Activated CD8-positive, alpha-beta T cell treated with anti-CD3 and anti-CD28 coated beads for 36 hours (primary cell): Measurements from ENCODE around the gene RIF1. TPM values are rescaled to one million over a fixed set of nuclear protein-coding genes. Genes with fewer than 3 reads are reported as not detected.

ENCODE experiments used
- ATAC-seq: fragments of 200-7000 bp; cut with Tn5 transposase; one replicate; pipeline ENCODE4 v1.10.0; 2021; ENCODE audit warnings: mild to moderate bottlenecking, moderate library complexity
- CTCF ChIA-PET: fragments of 350-600 bp; sonication (Branson Sonifier 250); formaldehyde crosslinking; loops from one replicate; lab custom pipeline; 2021; ENCODE audit warnings: antibody characterized with exemption; lab: Charles Lee
- POLR2A ChIA-PET: fragments of 350-600 bp; sonication (Branson Sonifier 250); formaldehyde crosslinking; loops from one replicate; lab custom pipeline; 2021; ENCODE audit warnings: antibody characterized with exemption; lab: Charles Lee
- DNase-seq: peaks from one replicate; pipeline ENCODE4 v3.0.0-alpha.2; 2020
- H3K27ac Mint-ChIP-seq: one replicate; pipeline ENCODE4 v1.8.0; 2021; ENCODE audit warnings: mild to moderate bottlenecking, mixed read lengths
- H3K27me3 Mint-ChIP-seq: one replicate; pipeline ENCODE4 v1.8.0; 2021; ENCODE audit warnings: mixed read lengths
- H3K36me3 Mint-ChIP-seq: one replicate; pipeline ENCODE4 v1.8.0; 2021; ENCODE audit warnings: low read depth, mixed read lengths
- H3K4me1 Mint-ChIP-seq: one replicate; pipeline ENCODE4 v1.8.0; 2021; ENCODE audit warnings: low read depth, mixed read lengths
- H3K4me3 Mint-ChIP-seq: one replicate; pipeline ENCODE4 v1.8.0; 2021; ENCODE audit warnings: mild to moderate bottlenecking, moderate library complexity, mixed read lengths
- H3K9me3 Mint-ChIP-seq: one replicate; pipeline ENCODE4 v1.8.0; 2021; ENCODE audit warnings: mixed read lengths
- CTCF ChIP-seq: fragments of 200-600 bp; IDR thresholded peaks from one replicate; pipeline ENCODE4 v1.8.0; 2022; ENCODE audit warnings: antibody characterized with exemption, mild to moderate bottlenecking
- intact Hi-C: fragments of 100-400 bp; cut with micrococcal nuclease; formaldehyde crosslinking; loops from one replicate; pipeline ENCODE4 v1.10.0; 2022
- total RNA-seq, 2 experiments: library from RNA; stranded (reverse); gene quantifications; one replicate each; pipeline ENCODE4 v1.2.3, GENCODE V29; 2021

RIF1 gene
- total RNA-seq, 2 experiments from 2014 or later = 65.3 to 73.2 TPM

- Mint-ChIP-seq H3K4me3 (no peak overlapping the region), H3K36me3 (peaks cover 30% of the 10 kb centered on the region), H3K27ac (no peak overlapping the region), H3K4me1 (no peaks in the 10 kb centered on the region), H3K27me3 (no peaks in the 10 kb centered on the region), H3K9me3 (peaks cover 1% of the 10 kb centered on the region)
- no peak for TF ChIP-seq CTCF
- ChIA-PET POLR2A (no interaction called here), CTCF (no interaction called here)
- intact Hi-C loops = no loop called here
- ATAC-seq = no peak
- no peak for DNase-seq
Measured at GRCh38 chr2:151491496-151491895, 81.8 kb downstream of the RIF1 start.

GRCh38 chr2:151498178-151498577 lies 88.5 kb downstream of the RIF1 start:
- H3K4me1 Mint-ChIP-seq = no peaks in the 10 kb centered on the region
- CTCF ChIA-PET = no interaction called here
- no peak overlapping the region for H3K27ac Mint-ChIP-seq
- H3K36me3 Mint-ChIP-seq = peaks cover 10% of the 10 kb centered on the region
- DNase-seq = no peak
- no peak for TF ChIP-seq CTCF
- no peak for ATAC-seq
- POLR2A ChIA-PET = no interaction called here
- H3K9me3 Mint-ChIP-seq = no peaks in the 10 kb centered on the region
- intact Hi-C loops = no loop called here
- H3K27me3 Mint-ChIP-seq = no peaks in the 10 kb centered on the region
- no peak overlapping the region for H3K4me3 Mint-ChIP-seq

GRCh38 chr2:151506170-151506569 lies 96.5 kb downstream of the RIF1 start:
- Mint-ChIP-seq H3K9me3 (no peaks in the 10 kb centered on the region), H3K4me3 (no peak overlapping the region), H3K4me1 (no peaks in the 10 kb centered on the region), H3K36me3 (no peaks in the 10 kb centered on the region), H3K27me3 (no peaks in the 10 kb centered on the region), H3K27ac (no peak overlapping the region)
- intact Hi-C loops = no loop called here
- ATAC-seq (no peak), DNase-seq (no peak)
- TF ChIP-seq CTCF = no peak
- ChIA-PET POLR2A (no interaction called here), CTCF (interaction anchor here (0.9 kb wide), 1 partner anchor 18 kb away, joined by 3 read pairs; no protein-coding TSS in a partner anchor)

GRCh38 chr2:151508519-151508918 lies 98.8 kb downstream of the RIF1 start:
- Mint-ChIP-seq H3K4me3 (no peak overlapping the region), H3K4me1 (no peaks in the 10 kb centered on the region), H3K27me3 (no peaks in the 10 kb centered on the region), H3K27ac (no peak overlapping the region), H3K36me3 (no peaks in the 10 kb centered on the region), H3K9me3 (no peaks in the 10 kb centered on the region)
- ChIA-PET CTCF (interaction anchor here (1.0 kb wide), 1 partner anchor 8 kb away, joined by 3 read pairs; no protein-coding TSS in a partner anchor), POLR2A (no interaction called here)
- ATAC-seq (no peak), DNase-seq (no peak)
- intact Hi-C loops = no loop called here
- TF ChIP-seq CTCF = no peak

GRCh38 chr2:151518802-151519201 lies 109.1 kb downstream of the RIF1 start:
- Mint-ChIP-seq H3K36me3 (no peaks in the 10 kb centered on the region), H3K4me3 (no peak overlapping the region), H3K9me3 (no peaks in the 10 kb centered on the region), H3K27me3 (no peaks in the 10 kb centered on the region), H3K27ac (no peak overlapping the region), H3K4me1 (no peaks in the 10 kb centered on the region)
- intact Hi-C loops = no loop called here
- POLR2A ChIA-PET = no interaction called here
- CTCF ChIA-PET = no interaction called here
- no peak for TF ChIP-seq CTCF
- ATAC-seq (no peak), DNase-seq (no peak)
